ENCODE data around the gene ARID1A.

The ARID1A gene

DNA sequence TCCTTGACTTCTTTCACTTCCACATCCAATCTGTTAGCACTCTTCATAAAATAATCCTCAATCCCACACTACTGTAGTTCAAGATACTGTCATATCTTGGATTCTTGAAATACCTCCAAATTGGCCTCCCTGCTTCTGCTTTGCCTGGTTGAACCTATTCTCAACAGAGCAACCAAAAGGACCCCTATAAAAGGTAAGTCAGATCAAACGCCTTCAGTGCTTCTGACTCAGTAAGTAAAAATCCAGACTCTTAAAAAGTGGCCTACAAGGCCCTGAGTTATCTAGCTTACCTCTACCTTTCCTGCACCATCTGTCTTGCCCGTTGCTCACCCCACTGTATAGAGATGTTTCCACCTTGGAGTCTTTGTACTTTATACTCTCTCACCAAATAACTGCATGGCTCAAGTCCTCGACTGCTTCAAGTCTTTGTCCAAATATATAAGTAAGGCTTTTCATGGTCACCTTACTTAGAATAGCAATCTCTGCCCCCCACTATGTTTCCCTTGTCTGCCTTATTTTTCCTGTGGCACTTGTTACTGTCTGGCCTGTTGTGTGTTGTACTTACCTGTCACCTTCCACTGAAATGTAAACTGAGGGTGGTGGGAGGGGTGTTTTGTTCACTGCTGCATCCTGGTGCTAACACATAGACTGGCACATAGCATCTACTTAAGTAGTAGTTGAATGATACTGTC, 86.9 kb downstream of the ARID1A start:
- no peak overlapping the region for H3K4me3 ChIP-seq (ENCODE audit: low read depth, low read length, poor library complexity, severe bottlenecking)
- H3K4me2 ChIP-seq (ENCODE audit: low read length), result no peak overlapping the region
- H3K9me3 ChIP-seq (ENCODE audit: low read length), result no peaks in the 10 kb centered on the region
- peaks cover 44% of the 10 kb centered on the region for H3K4me1 ChIP-seq (ENCODE audit: insufficient read depth, low read length, severe bottlenecking)
- TF ChIP-seq EZH2 (IDR thresholded peaks at IDR 0.05; ENCODE audit: borderline replicate concordance, low read length), result no peak
- TF ChIP-seq, protein P1, sequence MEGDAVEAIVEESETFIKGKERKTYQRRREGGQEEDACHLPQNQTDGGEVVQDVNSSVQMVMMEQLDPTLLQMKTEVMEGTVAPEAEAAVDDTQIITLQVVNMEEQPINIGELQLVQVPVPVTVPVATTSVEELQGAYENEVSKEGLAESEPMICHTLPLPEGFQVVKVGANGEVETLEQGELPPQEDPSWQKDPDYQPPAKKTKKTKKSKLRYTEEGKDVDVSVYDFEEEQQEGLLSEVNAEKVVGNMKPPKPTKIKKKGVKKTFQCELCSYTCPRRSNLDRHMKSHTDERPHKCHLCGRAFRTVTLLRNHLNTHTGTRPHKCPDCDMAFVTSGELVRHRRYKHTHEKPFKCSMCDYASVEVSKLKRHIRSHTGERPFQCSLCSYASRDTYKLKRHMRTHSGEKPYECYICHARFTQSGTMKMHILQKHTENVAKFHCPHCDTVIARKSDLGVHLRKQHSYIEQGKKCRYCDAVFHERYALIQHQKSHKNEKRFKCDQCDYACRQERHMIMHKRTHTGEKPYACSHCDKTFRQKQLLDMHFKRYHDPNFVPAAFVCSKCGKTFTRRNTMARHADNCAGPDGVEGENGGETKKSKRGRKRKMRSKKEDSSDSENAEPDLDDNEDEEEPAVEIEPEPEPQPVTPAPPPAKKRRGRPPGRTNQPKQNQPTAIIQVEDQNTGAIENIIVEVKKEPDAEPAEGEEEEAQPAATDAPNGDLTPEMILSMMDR (IDR thresholded peaks at IDR 0.05; ENCODE audit: low read length), result no peak
- peaks cover 12% of the 10 kb centered on the region for H3F3A ChIP-seq (ENCODE audit: insufficient read depth, low read length)
- H3K9me2 ChIP-seq (ENCODE audit: low read depth, low read length), result no peaks in the 10 kb centered on the region
- H4K20me1 ChIP-seq (ENCODE audit: insufficient read depth, low read length), result no peaks in the 10 kb centered on the region
- H3K9ac ChIP-seq (ENCODE audit: low read length), result no peak overlapping the region
- no peaks in the 10 kb centered on the region for H3K27me3 ChIP-seq (ENCODE audit: insufficient read depth, low read length)
- no peak overlapping the region for H2AFZ ChIP-seq (ENCODE audit: low read length)
- no peaks in the 10 kb centered on the region for H3K79me2 ChIP-seq (ENCODE audit: insufficient read depth, low read length)
- H3K36me3 ChIP-seq (ENCODE audit: insufficient read depth, low read length), result peaks cover 61% of the 10 kb centered on the region
- peak overlapping the region; percentile 96 for H3K27ac ChIP-seq (ENCODE audit: low read depth, low read length, poor library complexity, severe bottlenecking)

DNA sequence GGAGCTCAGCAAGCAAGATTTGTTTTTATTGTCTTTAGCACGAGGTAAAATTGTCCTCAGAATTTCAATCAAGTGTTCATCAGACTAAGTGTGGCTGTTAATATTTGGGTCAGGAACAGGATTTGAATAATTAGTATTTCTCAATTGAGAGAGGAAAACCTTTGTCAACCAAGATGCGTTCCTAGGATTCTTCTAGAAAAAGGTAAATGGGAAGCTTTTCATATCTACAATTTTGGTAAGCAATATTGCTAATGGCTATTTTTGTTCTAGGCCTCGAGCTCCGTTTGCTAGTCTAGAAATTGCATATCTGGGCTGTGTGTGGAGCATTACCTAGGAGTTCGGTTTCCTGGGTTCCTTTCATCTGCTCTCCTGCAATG, 87.8 kb downstream of the ARID1A start:
- Histone ChIP-seq H3K9me3 (ENCODE audit: low read length) (no peaks in the 10 kb centered on the region), H3K9me2 (ENCODE audit: low read depth, low read length) (no peaks in the 10 kb centered on the region), H4K20me1 (ENCODE audit: insufficient read depth, low read length) (no peaks in the 10 kb centered on the region), H3K4me3 (ENCODE audit: low read depth, low read length, poor library complexity, severe bottlenecking) (no peak overlapping the region), H3K4me1 (ENCODE audit: insufficient read depth, low read length, severe bottlenecking) (peaks cover 47% of the 10 kb centered on the region), H3K9ac (ENCODE audit: low read length) (no peak overlapping the region), H3K79me2 (ENCODE audit: insufficient read depth, low read length) (no peaks in the 10 kb centered on the region), H3K36me3 (ENCODE audit: insufficient read depth, low read length) (peaks cover 52% of the 10 kb centered on the region), H3K27ac (ENCODE audit: low read depth, low read length, poor library complexity, severe bottlenecking) (peak overlapping the region; percentile 96), H3K4me2 (ENCODE audit: low read length) (no peak overlapping the region), H2AFZ (ENCODE audit: low read length) (no peak overlapping the region), H3K27me3 (ENCODE audit: insufficient read depth, low read length) (no peaks in the 10 kb centered on the region), H3F3A (ENCODE audit: insufficient read depth, low read length) (peaks cover 12% of the 10 kb centered on the region)
- TF ChIP-seq EZH2 (IDR thresholded peaks at IDR 0.05; ENCODE audit: borderline replicate concordance, low read length), result no peak
- TF ChIP-seq, protein P1 (IDR thresholded peaks at IDR 0.05; ENCODE audit: low read length), result no peak

DNA sequence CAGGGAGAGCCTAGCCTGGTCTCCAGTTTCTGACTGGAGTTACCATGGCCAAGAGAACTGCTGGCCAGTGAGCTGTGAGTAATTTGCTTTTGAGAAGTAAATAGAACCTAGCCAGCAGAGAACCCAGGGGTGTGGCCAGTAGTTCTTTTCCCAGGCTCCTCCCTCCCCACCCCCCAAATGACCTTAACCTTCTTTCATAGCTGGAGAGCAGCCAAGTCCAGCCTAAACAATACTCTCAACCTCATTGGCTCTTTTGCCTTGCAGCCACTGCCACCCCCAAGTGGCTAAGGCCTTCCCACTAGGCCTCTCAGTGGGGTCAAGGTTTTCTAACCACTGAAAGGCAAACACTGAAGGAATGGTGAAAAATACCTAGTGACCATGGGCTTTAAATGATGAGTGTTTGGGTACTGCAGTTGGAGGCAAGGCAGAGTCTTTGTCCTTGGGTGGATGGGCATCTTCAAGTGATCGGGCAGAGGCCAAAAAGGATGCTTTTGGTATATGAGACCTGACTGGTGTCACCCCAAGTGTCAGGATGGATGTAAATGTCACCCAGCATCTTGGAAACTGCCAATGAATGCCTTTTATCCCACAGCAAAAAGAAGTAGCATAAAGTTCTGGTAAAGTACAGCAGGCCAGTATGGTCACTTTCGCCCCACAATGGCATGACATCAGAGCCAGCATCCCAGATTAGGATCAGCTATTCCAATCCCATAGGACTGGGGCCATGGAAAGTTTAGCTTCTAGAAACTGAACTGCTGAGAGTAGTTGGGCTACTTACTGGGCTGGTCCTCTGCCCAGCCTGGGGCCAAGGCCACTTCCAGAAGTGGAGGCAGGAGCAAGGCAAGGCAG, 88.4 kb downstream of the ARID1A start:
- H3K36me3 ChIP-seq (ENCODE audit: insufficient read depth, low read length), result peaks cover 45% of the 10 kb centered on the region
- H3K27me3 ChIP-seq (ENCODE audit: insufficient read depth, low read length), result no peaks in the 10 kb centered on the region
- no peaks in the 10 kb centered on the region for H3K9me2 ChIP-seq (ENCODE audit: low read depth, low read length)
- peaks cover 52% of the 10 kb centered on the region for H3K4me1 ChIP-seq (ENCODE audit: insufficient read depth, low read length, severe bottlenecking)
- peaks cover 12% of the 10 kb centered on the region for H3F3A ChIP-seq (ENCODE audit: insufficient read depth, low read length)
- H3K27ac ChIP-seq (ENCODE audit: low read depth, low read length, poor library complexity, severe bottlenecking), result peak overlapping the region; percentile 96
- no peak overlapping the region for H3K4me3 ChIP-seq (ENCODE audit: low read depth, low read length, poor library complexity, severe bottlenecking)
- no peak for TF ChIP-seq EZH2 (IDR thresholded peaks at IDR 0.05; ENCODE audit: borderline replicate concordance, low read length)
- H2AFZ ChIP-seq (ENCODE audit: low read length), result no peak overlapping the region
- no peak overlapping the region for H3K9ac ChIP-seq (ENCODE audit: low read length)
- no peaks in the 10 kb centered on the region for H3K79me2 ChIP-seq (ENCODE audit: insufficient read depth, low read length)
- H3K4me2 ChIP-seq (ENCODE audit: low read length), result no peak overlapping the region
- H3K9me3 ChIP-seq (ENCODE audit: low read length), result no peaks in the 10 kb centered on the region
- no peaks in the 10 kb centered on the region for H4K20me1 ChIP-seq (ENCODE audit: insufficient read depth, low read length)

All from OCI-LY1 (cell line).